GM12891 (cell line): Measurements from ENCODE around the gene SSBP2.

ENCODE experiments used
- POLR2A ChIP-seq: IDR thresholded peaks from 2 replicates; pipeline ENCODE4 v1.6.1; 2011; ENCODE audit warnings: low read depth, low read length, control low read depth
- POLR2AphosphoS5 ChIP-seq: IDR thresholded peaks from 2 replicates; pipeline ENCODE4 v1.6.1; 2011; ENCODE audit warnings: low read depth, low read length, control low read depth
- SPI1 ChIP-seq: IDR thresholded peaks from 2 replicates; pipeline ENCODE4 v1.6.1; 2011; ENCODE audit warnings: low read depth, low read length, control low read depth
- TAF1 ChIP-seq: IDR thresholded peaks from 2 replicates; pipeline ENCODE4 v1.6.1; 2011; ENCODE audit warnings: low read depth, low read length, control low read depth

GRCh38 chr5:81517462-81517861 is 233.4 kb downstream of the SSBP2 start:
- TF ChIP-seq POLR2A (no peak), POLR2AphosphoS5 (no peak), SPI1 (no peak), TAF1 (no peak)
